ENCODE measurements around the gene VPS29. TPM values are rescaled to one million over a fixed set of nuclear protein-coding genes. Genes with fewer than 3 reads are reported as not detected.
A peak's percentile ranks its signal among the peaks of the same experiment; 100 is the strongest.

Gene VPS29
- total RNA-seq, 4 donors from 2014 or later = 76.4 to 145 (median 92.9) TPM

DNA sequence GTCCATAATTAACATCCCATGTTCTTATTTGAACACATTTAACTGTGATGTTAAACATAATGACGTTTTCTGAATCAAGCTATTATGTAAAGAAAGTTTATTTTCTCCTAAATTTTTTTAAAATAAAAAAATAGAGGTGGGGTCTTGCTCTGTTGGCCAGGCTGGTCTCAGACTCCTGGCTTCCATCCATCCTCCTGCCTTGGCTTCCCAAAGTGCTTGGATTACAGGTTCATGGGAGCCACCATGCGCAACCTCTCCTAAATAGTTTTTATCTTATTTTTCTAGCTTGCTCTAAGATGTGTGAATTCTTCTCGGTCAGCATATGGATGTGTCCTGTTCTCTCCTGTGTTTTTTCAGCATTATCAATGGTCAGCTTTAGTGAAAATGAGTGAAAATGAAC, 3.4 kb upstream of the VPS29 start:
- Histone ChIP-seq H3K4me1 (peaks cover 12 to 13% of the 10 kb centered on the region in 2 donors), H3K27ac (no peak overlapping the region), H3K27me3 (no peaks in the 10 kb centered on the region), H3K4me3 (no peak overlapping the region), H3K9me3 (no peaks in the 10 kb centered on the region), H3K36me3 (no peaks in the 10 kb centered on the region)
- in situ Hi-C loops (cut with MboI; ENCODE audit: low sequenced_read_pairs in 4 of 4) = loop anchor here in 1 of 4 donors (10.0 kb wide), 1 partner anchor 51 kb away; the partner anchor contains the start of gene ARPC3
- intact Hi-C loops (cut with DNase I; ENCODE audit: low total_unique reads) = no loop called here
- ATAC-seq = no peak
- no peak for TF ChIP-seq POLR2A (IDR thresholded peaks at IDR 0.05)
- TF ChIP-seq, protein P1, sequence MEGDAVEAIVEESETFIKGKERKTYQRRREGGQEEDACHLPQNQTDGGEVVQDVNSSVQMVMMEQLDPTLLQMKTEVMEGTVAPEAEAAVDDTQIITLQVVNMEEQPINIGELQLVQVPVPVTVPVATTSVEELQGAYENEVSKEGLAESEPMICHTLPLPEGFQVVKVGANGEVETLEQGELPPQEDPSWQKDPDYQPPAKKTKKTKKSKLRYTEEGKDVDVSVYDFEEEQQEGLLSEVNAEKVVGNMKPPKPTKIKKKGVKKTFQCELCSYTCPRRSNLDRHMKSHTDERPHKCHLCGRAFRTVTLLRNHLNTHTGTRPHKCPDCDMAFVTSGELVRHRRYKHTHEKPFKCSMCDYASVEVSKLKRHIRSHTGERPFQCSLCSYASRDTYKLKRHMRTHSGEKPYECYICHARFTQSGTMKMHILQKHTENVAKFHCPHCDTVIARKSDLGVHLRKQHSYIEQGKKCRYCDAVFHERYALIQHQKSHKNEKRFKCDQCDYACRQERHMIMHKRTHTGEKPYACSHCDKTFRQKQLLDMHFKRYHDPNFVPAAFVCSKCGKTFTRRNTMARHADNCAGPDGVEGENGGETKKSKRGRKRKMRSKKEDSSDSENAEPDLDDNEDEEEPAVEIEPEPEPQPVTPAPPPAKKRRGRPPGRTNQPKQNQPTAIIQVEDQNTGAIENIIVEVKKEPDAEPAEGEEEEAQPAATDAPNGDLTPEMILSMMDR (IDR thresholded peaks at IDR 0.05 in 4 of 5, conservative IDR thresholded peaks at IDR 0.05 in 1 of 5) = no peak
- DNase-seq = no peak

DNA sequence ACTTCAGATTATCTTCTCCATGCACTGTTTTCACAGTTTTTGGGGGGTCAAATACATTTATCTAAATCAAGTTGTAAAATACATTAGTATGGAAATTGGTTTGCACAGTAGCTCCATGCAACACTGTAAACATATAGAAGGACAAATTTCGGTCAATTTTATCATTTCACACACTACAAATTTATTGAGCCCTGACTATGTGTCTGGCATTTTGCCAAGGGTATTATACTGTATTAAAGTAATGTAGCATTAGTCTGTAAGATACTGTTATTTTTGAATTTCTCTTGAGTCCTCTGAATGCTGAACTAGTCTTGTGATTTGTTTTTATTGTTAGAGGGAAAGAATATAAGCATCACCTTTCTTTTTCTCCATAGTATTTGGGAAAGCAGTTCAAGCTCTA, 1.5 kb upstream of the VPS29 start:
- Histone ChIP-seq H3K4me3 (no peak overlapping the region), H3K9me3 (no peaks in the 10 kb centered on the region), H3K4me1 (peaks cover 30 to 32% of the 10 kb centered on the region in 2 donors), H3K27ac (no peak overlapping the region), H3K36me3 (no peaks in the 10 kb centered on the region), H3K27me3 (no peaks in the 10 kb centered on the region)
- TF ChIP-seq, protein P1 (IDR thresholded peaks at IDR 0.05 in 4 of 5, conservative IDR thresholded peaks at IDR 0.05 in 1 of 5) = no peak
- no peak for TF ChIP-seq POLR2A (IDR thresholded peaks at IDR 0.05)
- no peak for ATAC-seq
- no peak for DNase-seq
- intact Hi-C loops (cut with DNase I; ENCODE audit: low total_unique reads) (loop anchor here (2.0 to 5.0 kb wide), 3 partner anchors 39 to 239 kb away; partner anchors contain the start of genes PPP1CC and TCTN1), in situ Hi-C loops (cut with MboI; ENCODE audit: low sequenced_read_pairs in 4 of 4) (loop anchor here in 2 of 4 donors (5.0 to 10.0 kb wide), 2 partner anchors 36 to 49 kb away; partner anchors contain the start of genes ARPC3 (in 1 of the 2), FAM216A (in 1 of the 2) and GPN3 (in 1 of the 2))

DNA sequence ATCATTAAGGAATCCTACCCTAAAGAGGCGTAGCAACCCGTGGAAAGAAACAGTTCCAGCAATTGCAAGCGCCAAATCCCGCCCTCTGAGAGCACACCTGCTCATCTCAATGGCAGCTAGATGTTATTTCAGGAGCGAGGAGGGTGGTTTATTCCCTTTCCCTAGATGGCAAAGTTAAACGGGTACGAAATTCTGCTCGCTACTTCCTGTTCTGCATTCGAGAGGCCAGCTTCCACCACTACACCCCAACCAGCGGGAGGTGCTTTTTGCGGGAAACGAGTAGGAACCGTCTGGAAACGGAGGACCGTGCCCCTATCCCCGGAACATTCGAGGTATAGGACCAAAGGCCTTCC, 536 bp downstream of the VPS29 start:
- ATAC-seq = peak; percentile 72 to 77
- intact Hi-C loops (cut with DNase I; ENCODE audit: low total_unique reads) (loop anchor here (5.0 kb wide), 2 partner anchors 111 to 241 kb away; partner anchors contain the start of genes PPP1CC and TCTN1), in situ Hi-C loops (cut with MboI; ENCODE audit: low sequenced_read_pairs in 4 of 4) (loop anchor here in 2 of 4 donors (5.0 to 10.0 kb wide), 2 partner anchors 34 to 47 kb away; partner anchors contain the start of genes ARPC3 (in 1 of the 2), FAM216A (in 1 of the 2) and GPN3 (in 1 of the 2))
- H3K4me3 ChIP-seq = peak overlapping the region; percentile 86 to 99 (median 90)
- peaks cover 36 to 40% of the 10 kb centered on the region in 2 donors for H3K4me1 ChIP-seq
- H3K36me3 ChIP-seq = no peaks in the 10 kb centered on the region
- DNase-seq = peak; percentile 55 to 67
- H3K27ac ChIP-seq = peak overlapping the region; percentile 95 to 98 (median 97)
- TF ChIP-seq POLR2A (IDR thresholded peaks at IDR 0.05) = no peak
- TF ChIP-seq, protein P1 (IDR thresholded peaks at IDR 0.05 in 4 of 5, conservative IDR thresholded peaks at IDR 0.05 in 1 of 5) = no peak
- H3K27me3 ChIP-seq = no peaks in the 10 kb centered on the region
- no peaks in the 10 kb centered on the region for H3K9me3 ChIP-seq

DNA sequence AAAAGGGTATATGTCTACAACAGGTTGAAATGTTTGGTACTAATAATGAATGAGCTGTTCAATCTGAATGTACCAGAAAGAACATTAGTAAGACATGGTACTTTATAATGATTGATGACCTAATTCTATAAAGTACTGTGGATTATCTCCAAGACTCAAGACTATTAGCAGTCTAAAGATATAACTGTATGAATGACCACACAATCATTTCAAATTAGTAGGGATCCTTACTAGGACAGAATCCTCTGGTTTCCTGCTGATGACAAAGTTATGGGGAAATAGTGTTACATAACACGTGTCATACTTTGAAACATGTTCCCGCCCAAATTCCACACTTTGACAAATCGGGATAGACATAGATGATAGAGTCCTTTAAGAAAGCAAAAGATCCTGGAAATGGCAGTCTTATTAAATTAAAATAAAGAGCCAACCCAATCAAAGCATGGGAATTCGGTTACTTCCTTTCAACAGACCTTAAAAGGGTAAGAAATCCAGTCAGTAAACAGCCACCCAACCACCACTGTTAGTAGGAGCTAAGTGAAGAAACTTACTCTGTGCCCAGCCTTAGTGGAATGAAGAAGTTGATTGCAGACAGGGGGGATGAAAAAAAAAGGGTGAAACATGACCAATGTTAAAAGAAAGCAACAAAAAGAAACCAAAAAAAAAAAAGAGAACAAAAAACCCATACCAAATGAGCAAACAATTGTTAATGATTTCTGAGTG, 2.8 kb downstream of the VPS29 start:
- H3K36me3 ChIP-seq = peaks cover 4 to 20% of the 10 kb centered on the region in 2 donors
- DNase-seq (no peak), ATAC-seq (no peak)
- H3K4me3 ChIP-seq = no peak overlapping the region
- no peaks in the 10 kb centered on the region for H3K9me3 ChIP-seq
- peak overlapping the region; percentile 8 to 98 (median 96) for H3K27ac ChIP-seq
- H3K4me1 ChIP-seq = peaks cover 36 to 40% of the 10 kb centered on the region in 2 donors
- TF ChIP-seq, protein P1 (IDR thresholded peaks at IDR 0.05 in 4 of 5, conservative IDR thresholded peaks at IDR 0.05 in 1 of 5) = no peak
- TF ChIP-seq POLR2A (IDR thresholded peaks at IDR 0.05) = no peak
- H3K27me3 ChIP-seq = no peaks in the 10 kb centered on the region
- intact Hi-C loops (cut with DNase I; ENCODE audit: low total_unique reads) (no loop called here), in situ Hi-C loops (cut with MboI; ENCODE audit: low sequenced_read_pairs in 4 of 4) (loop anchor here in 1 of 4 donors (25.0 kb wide), 1 partner anchor 388 kb away; no protein-coding TSS in a partner anchor)

Data from gastrocnemius medialis (tissue), 4 donors.